Sigmoid colon (tissue), 7 donors: Measurements from ENCODE around the gene EOLA2. TPM values are rescaled to one million over a fixed set of nuclear protein-coding genes. Genes with fewer than 3 reads are reported as not detected.
"Not testable (repeated sequence)": the region's sequence is repeated elsewhere in the genome, so short reads cannot be mapped to it uniquely, and the experiment has no call there.

Experiments
- DNase-seq: peaks from one replicate; pipeline ENCODE4 v3.0.0-alpha.2; 2019
- H3K27ac ChIP-seq, 4 donors: fragments of 200-600 bp; sonication (generic); one replicate each; pipeline ENCODE4 v1.5.1; 2016 to 2019; ENCODE audit warnings: mild to moderate bottlenecking in 1 of 4
- H3K27me3 ChIP-seq, 3 donors: fragments of 200-600 bp; sonication (generic); one replicate each; pipeline ENCODE4 v1.5.1; 2019; ENCODE audit warnings: mild to moderate bottlenecking in 1 of 3
- H3K36me3 ChIP-seq, 4 donors: fragments of 200-600 bp; sonication (generic); one replicate each; pipeline ENCODE4 v1.5.1; 2016 to 2019
- H3K4me1 ChIP-seq, 4 donors: fragments of 200-600 bp; sonication (generic); one replicate each; pipeline ENCODE4 v1.5.1; 2017 to 2019
- H3K4me3 ChIP-seq, 4 donors: fragments of 200-600 bp; sonication (generic); one replicate each; pipeline ENCODE4 v1.5.1; 2017 to 2019; ENCODE audit warnings: mild to moderate bottlenecking in 2 of 4, moderate library complexity in 1 of 4
- H3K9me3 ChIP-seq, 4 donors: fragments of 200-600 bp in 3 of 4; sonication (generic) in 3 of 4; one replicate each; pipeline versions ENCODE4 v1.5.1 to v1.6.1; 2013 to 2019
- EP300 ChIP-seq, 4 donors: sonication (generic); formaldehyde crosslinking; IDR thresholded peaks; one replicate each; pipeline ENCODE4 v1.6.1; 2017; ENCODE audit warnings: antibody characterized with exemption in 4 of 4
- POLR2A ChIP-seq, 2 donors: fragments of 450-650 bp; IDR thresholded peaks; one replicate each; pipeline ENCODE4 v1.6.1; 2016; ENCODE audit warnings: antibody characterized with exemption in 2 of 2, mild to moderate bottlenecking in 2 of 2, moderate library complexity in 2 of 2
- POLR2AphosphoS5 ChIP-seq, 4 donors: sonication (generic); formaldehyde crosslinking; IDR thresholded peaks; one replicate each; pipeline ENCODE4 v1.6.1; 2017; ENCODE audit warnings: antibody characterized with exemption in 4 of 4
- WGBS, 2 donors: extraction: QIAGEN DNeasy Blood & Tissue Kit; methylation state at CpG; one replicate each; pipeline ENCODE4 v1.1.7; 2013; 5-methylcytosine and 5-hydroxymethylcytosine counted together
- intact Hi-C: fragments of 100-400 bp; cut with DNase I; formaldehyde crosslinking; loops from one replicate; pipeline ENCODE4 v1.15.1; 2023
- polyA plus RNA-seq, 3 donors: library from polyadenylated mRNA; stranded (reverse); fragments of 200-250 nt; gene quantifications; one replicate each; pipeline ENCODE4 v1.2.3, GENCODE V29; 2013
- total RNA-seq, 4 donors: library from RNA; depleted of rRNA; stranded (reverse); fragments of >200 nt; gene quantifications; one replicate each; pipeline ENCODE4 v1.1.0, GENCODE V29; 2016
- TF ChIP-seq, protein P1 (sequence below), 4 experiments: fragments of 450-650 bp in 3 of 4; fragments of 200-600 bp in 1 of 4; IDR thresholded peaks; one replicate each; pipeline ENCODE4 v1.5.1; 2016 to 2019; ENCODE audit warnings: antibody characterized with exemption in 4 of 4, mild to moderate bottlenecking in 3 of 4, moderate library complexity in 2 of 4
- donor health status: healthy with polysubstance abuse.
- donor health status: Bipolar disorder and iron deficiency.
- donor health status: healthy.

EOLA2 gene
- total and polyA plus RNA-seq, 7 donors, result 17.8 to 34.9 (median 20.1) TPM

DNA sequence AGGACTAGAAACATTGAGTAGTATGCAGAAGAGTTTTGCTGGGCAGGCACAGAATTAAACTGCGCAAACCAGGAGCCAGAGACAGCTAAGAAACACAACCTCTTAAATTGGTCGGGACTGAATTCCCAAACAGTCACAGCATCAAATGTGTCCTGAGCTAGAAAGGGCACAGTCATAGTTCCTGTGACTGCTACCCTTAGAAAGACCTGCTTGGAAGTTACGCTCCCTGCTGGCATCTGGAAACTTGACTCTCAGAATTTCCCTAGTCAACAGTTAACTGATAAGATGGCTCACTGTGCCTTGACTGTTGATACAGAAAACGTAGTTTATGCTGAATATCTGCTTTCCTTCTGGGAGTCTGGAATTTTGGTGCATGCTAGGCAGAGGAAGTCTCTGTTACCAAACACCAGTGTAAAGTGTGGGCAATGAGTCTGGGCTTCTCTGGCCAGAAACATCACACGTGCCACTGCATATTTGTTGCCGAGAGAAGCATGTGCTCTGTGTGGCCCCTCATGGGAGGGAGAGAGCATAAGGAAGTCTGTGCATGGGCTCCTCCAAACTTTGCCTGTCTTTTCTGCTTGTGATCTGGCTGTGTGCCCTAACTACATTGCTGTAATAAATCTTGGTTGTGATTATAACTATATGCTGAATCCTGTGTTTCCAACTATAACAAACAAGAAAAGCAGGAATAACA, 11.6 kb upstream of the EOLA2 start:
- intact Hi-C loops, result loop anchor here (10.0 kb wide), 4 partner anchors 405 to 765 kb away; partner anchors contain the start of genes EOLA1, HSFX3 and MTM1
- H3K27ac ChIP-seq, result peak overlapping the region in 2 of 4 donors; percentile 5 to 47
- peaks cover 0 to 5% (median 2%) of the 10 kb centered on the region in 4 donors for H3K4me1 ChIP-seq
- no peaks in the 10 kb centered on the region for H3K27me3 ChIP-seq
- TF ChIP-seq POLR2AphosphoS5 (IDR thresholded peaks at IDR 0.05), result no peak
- 32 to 65% methylated on average over 6 of the region's 6 CpGs for WGBS, 2 donors
- H3K9me3 ChIP-seq, result no peaks in the 10 kb centered on the region
- DNase-seq, result no peak
- H3K36me3 ChIP-seq, result peaks cover 0 to 6% (median 0%) of the 10 kb centered on the region in 4 donors
- no peak overlapping the region for H3K4me3 ChIP-seq

DNA sequence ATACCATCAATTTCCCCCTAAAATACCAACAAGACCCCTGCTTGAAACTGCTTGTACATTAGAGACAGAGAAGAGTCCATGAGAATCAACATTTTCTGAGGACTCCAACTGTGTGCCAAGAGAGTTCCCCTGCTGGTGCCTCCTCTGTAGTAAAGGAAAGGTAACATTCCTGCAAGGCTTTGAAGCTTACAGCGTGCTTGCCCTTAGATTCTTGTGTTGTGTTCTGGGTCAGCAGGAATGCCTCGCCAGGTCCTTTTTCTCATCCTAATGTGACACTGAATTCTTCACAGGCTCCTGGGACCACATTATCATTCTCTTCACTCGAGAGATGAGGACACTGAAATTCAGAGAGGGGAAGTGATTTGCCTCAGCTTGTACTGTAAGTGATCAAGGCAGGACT, 9.7 kb upstream of the EOLA2 start:
- H3K27me3 ChIP-seq, result no peaks in the 10 kb centered on the region
- WGBS, 2 donors, result 58 to 90% methylated on average over 3 of the region's 3 CpGs

DNA sequence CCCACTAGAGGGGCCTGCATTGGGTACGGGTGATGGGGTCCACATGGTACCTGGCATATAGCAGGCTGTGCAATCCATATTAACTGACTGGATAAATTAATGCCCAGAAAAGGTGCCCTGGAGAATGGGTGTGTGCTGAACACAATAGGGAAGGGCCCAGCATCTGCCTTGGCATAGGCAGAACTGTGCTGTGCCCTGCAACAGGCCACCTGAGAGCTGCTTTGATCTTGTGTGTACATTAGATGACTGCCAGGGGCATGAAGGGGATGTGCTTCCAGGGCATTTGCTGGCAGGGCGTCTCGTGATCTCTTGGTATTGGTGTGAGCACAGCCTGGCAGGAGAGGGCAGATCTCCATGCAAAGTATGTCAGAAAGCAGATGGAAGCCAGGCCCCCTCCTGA, 8.6 kb upstream of the EOLA2 start:
- not testable (repeated sequence) for H3K36me3 ChIP-seq, DNase-seq, H3K4me3 ChIP-seq, H3K4me1 ChIP-seq, H3K27me3 ChIP-seq, H3K9me3 ChIP-seq, H3K27ac ChIP-seq
- intact Hi-C loops, result loop anchor here (10.0 kb wide), 2 partner anchors 402 to 768 kb away; partner anchors contain the start of genes EOLA1 and HSFX3
- no CpG with 5 or more reads among the region's 3 CpGs for WGBS, 2 donors

More for the DNA sequence above, 9.7 kb upstream of the EOLA2 start:
- no peak for DNase-seq
- TF ChIP-seq POLR2A (IDR thresholded peaks at IDR 0.05) (no peak), POLR2AphosphoS5 (IDR thresholded peaks at IDR 0.05) (no peak), EP300 (IDR thresholded peaks at IDR 0.05) (no peak)
- TF ChIP-seq, protein P1, sequence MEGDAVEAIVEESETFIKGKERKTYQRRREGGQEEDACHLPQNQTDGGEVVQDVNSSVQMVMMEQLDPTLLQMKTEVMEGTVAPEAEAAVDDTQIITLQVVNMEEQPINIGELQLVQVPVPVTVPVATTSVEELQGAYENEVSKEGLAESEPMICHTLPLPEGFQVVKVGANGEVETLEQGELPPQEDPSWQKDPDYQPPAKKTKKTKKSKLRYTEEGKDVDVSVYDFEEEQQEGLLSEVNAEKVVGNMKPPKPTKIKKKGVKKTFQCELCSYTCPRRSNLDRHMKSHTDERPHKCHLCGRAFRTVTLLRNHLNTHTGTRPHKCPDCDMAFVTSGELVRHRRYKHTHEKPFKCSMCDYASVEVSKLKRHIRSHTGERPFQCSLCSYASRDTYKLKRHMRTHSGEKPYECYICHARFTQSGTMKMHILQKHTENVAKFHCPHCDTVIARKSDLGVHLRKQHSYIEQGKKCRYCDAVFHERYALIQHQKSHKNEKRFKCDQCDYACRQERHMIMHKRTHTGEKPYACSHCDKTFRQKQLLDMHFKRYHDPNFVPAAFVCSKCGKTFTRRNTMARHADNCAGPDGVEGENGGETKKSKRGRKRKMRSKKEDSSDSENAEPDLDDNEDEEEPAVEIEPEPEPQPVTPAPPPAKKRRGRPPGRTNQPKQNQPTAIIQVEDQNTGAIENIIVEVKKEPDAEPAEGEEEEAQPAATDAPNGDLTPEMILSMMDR (IDR thresholded peaks at IDR 0.05), result no peak
- no peaks in the 10 kb centered on the region for H3K9me3 ChIP-seq
- no peak overlapping the region for H3K4me3 ChIP-seq
- H3K4me1 ChIP-seq, result peaks cover 0 to 5% (median 2%) of the 10 kb centered on the region in 4 donors
- intact Hi-C loops, result loop anchor here (10.0 kb wide), 2 partner anchors 403 to 767 kb away; partner anchors contain the start of genes EOLA1 and HSFX3
- H3K27ac ChIP-seq, result no peak overlapping the region
- H3K36me3 ChIP-seq, result peaks cover 0 to 6% (median 0%) of the 10 kb centered on the region in 4 donors

DNA sequence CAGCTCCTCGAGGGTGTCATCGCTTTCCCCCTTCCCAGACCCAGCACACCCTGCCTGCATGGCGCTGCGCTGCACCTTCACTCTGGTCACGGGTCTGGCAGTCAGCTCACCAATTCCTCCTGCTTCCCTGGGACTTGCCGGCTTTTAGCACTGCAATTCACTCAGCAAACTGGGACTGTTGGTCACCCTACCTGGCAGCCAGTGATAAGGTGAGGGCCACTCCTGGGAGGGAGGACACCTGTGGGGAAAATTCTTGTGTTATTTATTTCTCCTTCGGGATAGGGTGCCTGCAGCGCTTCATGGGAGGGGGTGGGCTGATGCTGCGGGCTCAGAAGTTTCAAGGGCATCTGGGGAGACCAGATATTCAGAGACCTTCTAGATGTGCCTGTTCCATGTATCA, 7.5 kb upstream of the EOLA2 start:
- H3K36me3 ChIP-seq, H3K27ac ChIP-seq, H3K4me1 ChIP-seq, H3K9me3 ChIP-seq, H3K4me3 ChIP-seq, DNase-seq, H3K27me3 ChIP-seq: not testable (repeated sequence)
- WGBS, 2 donors, result 94 to 95% methylated on average over 7 to 8 of the region's 9 CpGs
- intact Hi-C loops, result loop anchor here (10.0 kb wide), 2 partner anchors 401 to 769 kb away; partner anchors contain the start of genes EOLA1 and HSFX3

DNA sequence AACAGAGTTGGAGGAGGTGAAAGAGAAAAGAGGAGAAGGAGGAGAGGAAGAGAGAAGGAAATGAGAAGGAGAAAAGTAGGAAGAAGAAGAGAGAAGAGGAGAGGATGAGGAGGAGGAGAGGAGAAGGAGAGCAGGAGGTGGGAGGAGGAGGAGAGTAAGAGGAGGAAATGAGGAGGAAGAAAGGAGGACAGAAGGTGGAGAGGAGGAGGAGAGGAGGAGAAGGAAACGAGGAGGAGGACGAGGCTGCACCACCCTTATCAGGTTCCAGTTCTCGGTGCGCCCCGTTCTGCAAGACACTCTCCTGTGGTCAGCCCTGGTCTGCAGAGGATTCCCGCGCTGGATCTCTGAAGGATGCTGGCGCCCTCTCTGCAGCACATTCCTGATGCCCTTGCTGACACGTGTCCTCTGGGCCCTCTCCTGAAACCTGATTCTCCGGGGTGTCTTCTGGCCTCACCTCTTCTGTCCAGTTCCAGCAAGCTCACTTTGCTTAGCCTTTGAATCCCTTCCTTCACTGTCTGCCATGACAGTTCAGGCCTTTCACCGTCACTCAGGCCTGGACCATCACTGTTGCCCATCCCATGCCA, 6.9 kb upstream of the EOLA2 start:
- intact Hi-C loops, result loop anchor here (10.0 kb wide), 2 partner anchors 400 to 770 kb away; partner anchors contain the start of genes EOLA1 and HSFX3
- not testable (repeated sequence) for H3K4me1 ChIP-seq, H3K4me3 ChIP-seq, H3K27me3 ChIP-seq, DNase-seq, H3K27ac ChIP-seq, H3K9me3 ChIP-seq, H3K36me3 ChIP-seq
- WGBS, 2 donors, result 88 to 91% methylated on average over 11 of the region's 11 CpGs

DNA sequence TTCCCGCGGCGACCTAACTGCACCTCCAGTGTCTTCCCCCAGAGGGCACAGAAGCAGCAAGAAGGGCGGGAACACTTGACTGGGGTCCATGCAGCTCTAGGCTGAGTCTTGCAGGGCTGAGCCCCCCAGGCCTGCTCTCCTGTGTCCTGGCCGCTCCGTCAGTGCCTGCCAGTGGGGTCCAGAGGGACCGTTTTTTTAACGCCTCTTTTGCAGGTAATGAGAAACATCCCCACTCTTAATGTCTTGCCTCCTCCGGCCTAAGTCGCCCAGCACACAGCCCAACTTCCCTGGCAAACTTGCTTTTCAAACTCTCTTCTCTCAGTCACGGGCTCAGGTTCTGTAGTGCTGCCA, 2.4 kb upstream of the EOLA2 start:
- intact Hi-C loops, result loop anchor here (10.0 kb wide), 2 partner anchors 396 to 774 kb away; partner anchors contain the start of genes EOLA1 and HSFX3
- H3K36me3 ChIP-seq, DNase-seq, H3K27me3 ChIP-seq, H3K4me1 ChIP-seq, H3K9me3 ChIP-seq: not testable (repeated sequence)
- WGBS, 2 donors, result 11 to 23% methylated on average over 10 of the region's 11 CpGs
- Histone ChIP-seq H3K27ac (peak overlapping the region; percentile 43 to 88 (median 56)), H3K4me3 (peak overlapping the region in 1 of 4 donors; percentile 28)
- TF ChIP-seq, protein P1 (IDR thresholded peaks at IDR 0.05), result peak; percentile 15 to 56 (median 47)
